ENCODE results near the gene ISG15. TPM values are rescaled to one million over a fixed set of nuclear protein-coding genes. Genes with fewer than 3 reads are reported as not detected.
A peak's percentile ranks its signal among the peaks of the same experiment; 100 is the strongest.
"Not testable (repeated sequence)": the region's sequence is repeated elsewhere in the genome, so short reads cannot be mapped to it uniquely, and the experiment has no call there.

Gene ISG15
- total RNA-seq, 1 experiment from 2014 or later: 63.1 TPM

GRCh38 chr1:1011396-1011949 is 1.8 kb upstream of the ISG15 start:
- Histone ChIP-seq H3K4me1 (peaks cover 9% of the 10 kb centered on the region), H3K36me3 (ENCODE audit: control insufficient read depth, insufficient read depth, low read length) (no peaks in the 10 kb centered on the region), H3K9me3 (no peaks in the 10 kb centered on the region), H3K27me3 (replicated peaks; ENCODE audit: control insufficient read depth, insufficient read depth, low read length) (no peaks in the 10 kb centered on the region), H3K4me3 (ENCODE audit: low read depth, low read length) (no peak overlapping the region)
- Mint-ChIP-seq H3K36me3 (ENCODE audit: insufficient read depth, unreplicated experiment) (peaks cover 31% of the 10 kb centered on the region), H3K27me3 (ENCODE audit: insufficient read depth, unreplicated experiment) (no peaks in the 10 kb centered on the region), H3K4me1 (ENCODE audit: low read depth, unreplicated experiment) (peaks cover 5% of the 10 kb centered on the region), H3K27ac (ENCODE audit: unreplicated experiment) (no peak overlapping the region), H3K9me3 (ENCODE audit: unreplicated experiment) (no peaks in the 10 kb centered on the region), H3K4me3 (ENCODE audit: unreplicated experiment) (no peak overlapping the region)
- no peak for DNase-seq
- no peak for TF ChIP-seq CTCF (IDR thresholded peaks at IDR 0.05; ENCODE audit: insufficient read depth in 1 of 2, low read depth in 1 of 2, low read length in 1 of 2, severe bottlenecking in 1 of 2, unreplicated experiment in 1 of 2)
- ChIA-PET CTCF (no interaction called here), POLR2A (no interaction called here)
- BruUV-seq (replicated peaks): no TSS peak
- intact Hi-C loops (cut with micrococcal nuclease; ENCODE audit: unreplicated experiment): no loop called here

GRCh38 chr1:1012736-1013104 is 577 bp upstream of the ISG15 start:
- POLR2A ChIA-PET; H3K27me3 ChIP-seq (replicated peaks; ENCODE audit: control insufficient read depth, insufficient read depth, low read length); DNase-seq; H3K9me3 ChIP-seq; intact Hi-C loops (cut with micrococcal nuclease; ENCODE audit: unreplicated experiment); H3K4me1 ChIP-seq; H3K36me3 ChIP-seq (ENCODE audit: control insufficient read depth, insufficient read depth, low read length); H3K9me3 Mint-ChIP-seq (ENCODE audit: unreplicated experiment); H3K27me3 Mint-ChIP-seq (ENCODE audit: insufficient read depth, unreplicated experiment); H3K4me1 Mint-ChIP-seq (ENCODE audit: low read depth, unreplicated experiment): not testable (repeated sequence)
- TSS peak; percentile 76 for BruUV-seq (replicated peaks)
- peak overlapping the region; percentile 94 for H3K4me3 Mint-ChIP-seq (ENCODE audit: unreplicated experiment)
- CTCF ChIA-PET: interaction anchor here (1.5 kb wide), 1 partner anchor 51 kb away, joined by 9 read pairs; no protein-coding TSS in a partner anchor
- peak overlapping the region; percentile 91 for H3K27ac Mint-ChIP-seq (ENCODE audit: unreplicated experiment)
- H3K36me3 Mint-ChIP-seq (ENCODE audit: insufficient read depth, unreplicated experiment): peaks cover 30% of the 10 kb centered on the region
- peak overlapping the region; percentile 66 for H3K4me3 ChIP-seq (ENCODE audit: low read depth, low read length)

GRCh38 chr1:1013922-1014648 is 788 bp downstream of the ISG15 start:
- no peak for DNase-seq
- intact Hi-C loops (cut with micrococcal nuclease; ENCODE audit: unreplicated experiment): loop anchor here (2.0 kb wide), 1 partner anchor 45 kb away; no protein-coding TSS in a partner anchor
- Mint-ChIP-seq H3K36me3 (ENCODE audit: insufficient read depth, unreplicated experiment) (peaks cover 22% of the 10 kb centered on the region), H3K27me3 (ENCODE audit: insufficient read depth, unreplicated experiment) (no peaks in the 10 kb centered on the region), H3K9me3 (ENCODE audit: unreplicated experiment) (no peaks in the 10 kb centered on the region), H3K4me1 (ENCODE audit: low read depth, unreplicated experiment) (no peaks in the 10 kb centered on the region), H3K4me3 (ENCODE audit: unreplicated experiment) (peak overlapping the region; percentile 94), H3K27ac (ENCODE audit: unreplicated experiment) (peak overlapping the region; percentile 91)
- Histone ChIP-seq H3K4me3 (ENCODE audit: low read depth, low read length) (peak overlapping the region; percentile 66), H3K36me3 (ENCODE audit: control insufficient read depth, insufficient read depth, low read length) (no peaks in the 10 kb centered on the region), H3K27me3 (replicated peaks; ENCODE audit: control insufficient read depth, insufficient read depth, low read length) (no peaks in the 10 kb centered on the region), H3K9me3 (no peaks in the 10 kb centered on the region), H3K4me1 (peaks cover 3% of the 10 kb centered on the region; the same call in 1 of the 2 replicates)
- CTCF ChIA-PET: interaction anchor here (0.6 to 1.5 kb wide), 3 partner anchors 13 to 49 kb away, joined by 3 to 9 read pairs (median 5); no protein-coding TSS in a partner anchor
- BruUV-seq (replicated peaks): TSS peak; percentile 94
- TF ChIP-seq CTCF (IDR thresholded peaks at IDR 0.05; ENCODE audit: insufficient read depth in 1 of 2, low read depth in 1 of 2, low read length in 1 of 2, severe bottlenecking in 1 of 2, unreplicated experiment in 1 of 2): no peak
- POLR2A ChIA-PET: interaction anchor here (0.6 to 1.1 kb wide), 2 partner anchors 17 to 47 kb away, joined by 3 to 5 read pairs; no protein-coding TSS in a partner anchor
